CD4-positive, alpha-beta T cell treated with Interleukin-4 for 4 hours (primary cell): ENCODE data around the gene FXYD6.
"Not testable (repeated sequence)": the region's sequence is repeated elsewhere in the genome, so short reads cannot be mapped to it uniquely, and the experiment has no call there.

Source experiments
- DNase-seq: peaks from one replicate; pipeline ENCODE4 v3.0.0-alpha.2; 2020

Gene FXYD6, protein sequence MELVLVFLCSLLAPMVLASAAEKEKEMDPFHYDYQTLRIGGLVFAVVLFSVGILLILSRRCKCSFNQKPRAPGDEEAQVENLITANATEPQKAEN

DNA sequence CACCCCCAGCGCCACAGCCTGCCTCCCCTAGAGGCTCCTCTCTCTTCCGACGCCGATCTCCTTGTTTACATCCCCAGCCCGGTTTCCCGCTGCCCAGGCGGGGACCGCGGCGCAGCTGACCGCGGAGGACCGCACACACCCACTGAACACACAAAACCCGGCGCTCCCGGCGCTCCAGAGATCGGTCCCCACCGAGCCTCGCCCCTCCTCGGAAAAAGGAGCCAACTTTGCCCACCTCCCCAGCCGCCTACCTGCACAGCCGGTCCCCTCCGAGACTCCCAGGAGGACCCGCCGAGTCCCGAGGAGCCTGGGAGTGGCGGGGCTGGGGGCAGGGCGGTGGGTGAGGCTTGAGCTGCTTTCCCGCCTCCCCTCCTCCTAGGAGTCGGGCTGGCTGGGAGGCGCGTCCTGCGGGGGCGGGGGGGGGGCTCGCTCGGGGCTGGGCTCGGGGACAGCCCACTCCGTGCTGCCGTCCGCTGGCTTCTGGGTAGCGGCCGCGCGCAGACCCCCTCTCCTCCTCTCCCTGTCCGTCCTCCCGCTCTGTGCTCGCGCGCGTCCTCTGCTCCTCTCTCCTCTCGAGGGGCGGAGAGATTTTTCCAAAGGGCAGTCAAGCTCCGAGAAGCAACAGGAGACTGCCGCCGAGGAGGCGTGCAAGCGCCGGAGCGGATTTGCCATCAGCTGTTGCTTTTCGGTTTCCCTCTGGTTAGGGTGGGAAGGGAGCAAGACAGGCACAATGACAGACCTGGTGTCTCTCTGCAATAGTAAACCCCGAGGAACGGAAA, at the start of gene FXYD6:
FXYD6 (minus strand) TSS at position 318 of the 779 bp plus-strand sequence. CDS start 33,882 bp downstream, outside the sequence.
- no peak for DNase-seq

DNA sequence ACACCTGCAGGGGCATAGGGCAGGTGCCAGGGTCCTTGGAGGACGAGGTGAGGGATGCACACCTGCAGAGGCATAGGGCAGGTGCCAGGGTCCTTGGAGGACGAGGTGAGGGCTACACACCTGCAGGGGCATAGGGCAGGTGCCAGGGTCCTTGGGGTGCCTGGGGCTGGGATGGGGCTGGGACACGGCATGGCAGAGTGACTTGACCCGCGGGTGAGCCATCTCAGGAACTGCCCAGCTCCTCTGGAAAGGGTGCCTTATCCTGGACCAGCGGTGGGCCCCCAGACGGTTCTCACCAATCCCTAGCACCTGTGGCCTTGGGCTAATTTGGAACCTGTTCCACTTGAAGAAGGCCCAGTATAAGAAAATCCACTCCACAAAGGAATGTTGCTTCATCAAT, 49.7 kb upstream of the FXYD6 start:
- not testable (repeated sequence) for DNase-seq

DNA sequence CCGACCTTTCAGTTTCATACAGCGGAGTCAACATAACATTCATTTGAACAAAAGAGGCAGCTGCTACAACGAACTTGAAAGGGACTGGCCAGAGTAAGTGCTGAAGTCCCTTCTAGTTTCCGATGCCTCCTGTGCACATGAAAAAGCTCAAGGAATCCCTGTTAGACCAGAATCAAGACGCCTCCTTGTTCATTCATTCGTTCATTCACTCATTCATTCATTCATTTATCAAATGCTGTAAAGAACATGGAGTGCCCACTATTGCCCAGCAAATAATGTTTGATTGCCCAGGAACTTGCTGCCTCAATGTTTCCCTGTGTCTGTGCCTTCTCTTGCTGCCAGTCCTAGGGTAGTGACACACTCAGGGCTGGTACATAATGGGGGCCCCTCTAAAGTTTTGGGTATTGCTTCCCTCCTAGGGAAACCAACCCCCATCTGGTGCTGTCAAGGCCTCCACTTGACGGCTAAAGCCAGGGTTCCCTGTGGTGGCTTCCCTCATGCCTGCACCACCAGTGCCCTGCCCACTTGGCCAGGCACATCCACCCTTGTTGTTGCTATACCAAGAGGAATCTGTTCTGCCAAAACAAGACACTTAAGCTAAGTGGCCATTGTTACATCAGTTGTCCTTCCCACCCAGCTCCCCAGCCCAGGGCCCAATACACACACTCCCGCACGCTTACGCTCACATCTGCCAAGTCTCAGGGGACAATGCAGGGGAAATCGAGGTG, 48.9 kb upstream of the FXYD6 start:
- no peak for DNase-seq

DNA sequence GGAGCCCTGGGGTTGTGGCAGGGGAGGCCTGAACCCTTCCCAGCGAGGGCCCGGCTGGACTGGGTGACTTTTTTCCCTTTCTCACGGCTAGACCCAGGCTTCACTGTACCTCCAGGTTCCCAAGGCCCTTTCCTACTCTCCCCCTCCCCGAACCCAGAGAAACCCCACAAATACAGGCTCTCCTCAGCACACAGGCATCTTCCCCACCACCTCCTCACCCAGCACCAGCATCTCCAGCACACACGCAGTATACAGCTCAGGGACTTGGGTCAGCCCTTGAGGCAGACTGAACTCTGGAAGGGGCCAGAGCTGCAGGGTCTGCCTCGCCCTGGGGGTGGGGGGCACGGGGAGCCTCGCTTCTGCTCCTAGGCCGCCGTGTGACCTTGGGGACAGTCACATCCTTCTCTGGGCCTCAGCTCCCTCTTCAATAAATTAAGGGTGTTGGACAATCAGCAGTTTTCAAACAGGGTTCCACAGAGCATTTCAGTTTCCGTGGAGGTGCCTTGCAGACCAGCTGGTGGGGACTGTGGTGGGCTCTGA, 48.2 kb upstream of the FXYD6 start:
- DNase-seq = no peak

DNA sequence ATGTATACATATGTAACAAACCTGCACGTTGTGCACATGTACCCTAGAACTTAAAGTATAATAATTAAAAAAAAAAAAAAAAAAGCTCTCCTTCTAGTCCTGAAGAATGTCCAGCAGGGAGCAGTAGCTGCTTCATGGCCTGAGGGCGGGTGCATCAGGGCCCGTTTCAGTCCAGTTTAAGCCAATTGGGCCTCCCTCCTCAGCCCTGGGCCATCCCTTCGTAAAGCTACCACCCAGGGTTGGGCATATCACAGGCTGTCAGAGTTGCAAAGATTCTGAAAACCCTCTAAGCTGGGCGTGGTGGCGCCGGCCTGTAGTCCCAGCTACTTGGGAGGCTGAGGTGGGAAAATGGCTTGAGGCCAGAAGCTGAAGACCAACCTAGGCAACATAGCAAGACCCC, 47.3 kb upstream of the FXYD6 start:
- no peak for DNase-seq

DNA sequence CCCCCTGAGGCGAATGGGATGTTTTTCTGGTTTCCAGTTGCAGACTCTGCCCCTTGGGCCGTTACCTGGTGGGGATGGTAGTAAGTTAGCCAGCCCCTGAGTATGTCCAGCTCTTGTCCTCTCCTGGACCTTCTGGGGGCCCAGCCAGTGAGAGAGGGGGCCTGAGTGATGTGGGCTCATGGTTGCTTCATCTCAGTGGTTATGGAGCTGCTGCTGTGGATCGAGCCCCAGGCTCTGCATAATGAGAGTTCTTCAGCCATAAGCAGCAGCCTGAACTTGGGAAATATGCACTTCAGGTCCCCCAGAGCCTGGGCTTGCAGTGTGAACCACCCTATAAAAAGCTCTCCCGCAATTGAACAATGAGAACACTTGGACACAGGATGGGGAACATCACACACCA, 46.8 kb upstream of the FXYD6 start:
- no peak for DNase-seq

DNA sequence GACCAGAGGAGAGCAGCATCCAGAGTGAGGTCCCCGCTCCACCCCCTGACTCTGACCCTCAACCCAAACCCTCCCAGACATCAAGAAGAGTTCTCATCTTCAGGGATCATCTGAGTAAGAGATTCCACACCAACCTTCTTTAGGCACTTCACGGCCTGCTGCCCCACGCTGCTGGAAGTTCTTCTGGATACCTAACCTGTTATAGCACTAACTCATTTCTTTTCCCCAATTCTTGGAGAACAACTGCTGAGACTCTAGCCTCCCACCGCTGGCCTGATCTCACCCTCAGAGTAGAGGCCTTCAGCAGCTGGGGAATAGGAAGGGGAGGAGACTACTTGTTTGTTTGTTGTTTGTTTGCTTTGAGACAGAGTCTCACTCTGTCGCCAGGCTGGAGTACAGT, 45.4 kb upstream of the FXYD6 start:
- no peak for DNase-seq

DNA sequence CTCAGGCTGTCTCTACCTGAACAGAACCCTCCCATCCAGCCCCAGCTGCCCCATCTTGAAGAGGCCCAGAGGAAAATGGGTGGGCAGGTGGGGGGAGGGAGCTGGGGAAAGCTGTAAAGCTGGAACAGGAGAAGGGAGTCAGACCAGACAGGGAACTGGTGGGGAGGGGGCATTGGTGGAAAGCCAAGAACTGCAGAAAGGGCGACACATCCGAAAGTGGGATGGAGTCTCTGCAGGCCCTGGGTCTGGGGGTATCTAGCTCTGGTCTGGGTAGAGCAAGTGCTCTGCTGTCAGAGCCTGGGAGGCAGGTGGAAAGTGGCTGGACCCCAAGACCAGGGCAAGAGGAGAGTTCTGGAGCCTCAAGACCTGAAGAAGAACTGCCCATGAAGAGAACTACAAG, 45.0 kb upstream of the FXYD6 start:
- DNase-seq = no peak

DNA sequence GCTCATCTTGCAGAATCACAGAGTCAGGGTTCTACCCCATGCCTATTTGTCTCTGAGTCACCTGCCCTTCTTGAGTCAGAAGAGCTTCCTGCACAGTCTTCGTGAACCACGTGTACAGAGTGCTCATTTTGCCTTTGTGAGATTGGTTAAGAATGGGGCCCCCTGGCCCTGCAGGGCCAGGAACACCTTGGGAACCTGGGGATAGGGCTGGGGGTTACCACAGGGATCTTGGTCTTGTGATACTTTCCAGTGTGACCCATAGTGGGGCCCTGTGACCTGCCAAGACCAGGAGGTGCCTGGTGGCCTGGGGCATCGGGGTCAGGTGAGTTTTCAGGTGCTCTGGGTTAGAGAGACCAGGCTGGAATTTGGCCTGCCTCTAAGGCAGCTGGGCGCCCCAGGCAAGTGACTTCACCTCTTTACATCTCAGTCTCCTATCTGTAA, 43.3 kb upstream of the FXYD6 start:
- DNase-seq = no peak

DNA sequence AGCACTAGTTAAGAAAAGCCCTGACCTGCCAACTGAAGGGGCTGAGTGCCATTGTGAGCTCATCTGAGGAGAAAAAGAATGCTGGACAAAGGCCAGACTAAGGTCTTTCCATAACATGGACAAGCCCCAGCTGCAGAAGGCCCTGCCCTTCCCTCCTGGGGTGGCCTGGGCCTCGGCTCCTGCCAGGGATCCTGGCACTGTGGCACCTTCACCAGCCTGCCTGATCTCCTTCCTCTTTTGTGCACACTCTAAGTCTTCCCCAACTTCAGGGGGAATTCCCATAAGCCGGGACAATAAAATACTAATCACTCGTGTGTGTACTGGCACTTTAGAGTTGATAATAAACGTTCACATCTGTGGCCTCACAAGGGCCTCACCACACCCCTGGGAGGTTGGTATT, 42.9 kb upstream of the FXYD6 start:
- DNase-seq = no peak

DNA sequence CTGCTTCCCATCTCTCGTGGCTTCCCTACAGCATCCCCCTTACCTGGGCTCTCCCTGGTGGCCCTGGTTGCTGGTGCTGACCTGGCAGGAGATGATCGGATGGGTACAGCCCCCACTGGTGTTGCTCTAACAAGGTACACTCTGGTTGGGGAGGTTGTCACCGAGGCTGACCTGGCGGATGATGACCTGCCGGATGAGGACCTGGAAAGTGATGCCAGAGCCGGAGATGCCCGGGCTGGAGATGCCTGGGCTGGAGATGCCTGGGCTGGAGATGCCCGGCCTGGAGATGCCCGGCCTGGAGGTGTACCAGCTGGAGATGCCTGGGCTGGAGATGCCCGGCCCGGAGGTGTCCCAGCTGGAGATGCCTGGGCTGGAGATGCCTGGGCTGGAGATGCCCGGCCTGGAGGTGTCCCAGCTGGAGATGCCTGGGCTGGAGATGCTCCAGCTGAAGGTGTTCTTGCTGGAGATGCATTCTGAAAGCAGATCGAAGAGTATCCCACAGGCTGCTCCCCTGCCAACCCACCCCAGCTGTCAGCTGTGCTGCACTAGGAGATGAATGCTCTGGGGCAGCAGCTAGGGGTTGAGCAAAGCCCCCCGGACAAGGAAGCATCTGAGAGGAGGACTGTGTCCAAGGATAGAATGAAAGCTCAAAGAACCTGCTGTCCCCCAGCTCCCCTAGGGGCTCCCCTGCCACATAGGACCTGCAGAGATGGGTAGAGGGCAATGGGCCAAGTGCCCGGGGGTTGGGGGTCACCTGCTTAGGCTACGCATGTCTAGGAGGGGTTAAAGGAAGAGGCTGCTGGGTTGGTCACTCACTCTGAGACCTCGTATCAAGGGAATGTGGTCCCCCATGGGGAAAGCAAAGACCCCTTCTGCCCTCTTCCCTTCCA, 42.2 kb upstream of the FXYD6 start:
- DNase-seq = no peak

DNA sequence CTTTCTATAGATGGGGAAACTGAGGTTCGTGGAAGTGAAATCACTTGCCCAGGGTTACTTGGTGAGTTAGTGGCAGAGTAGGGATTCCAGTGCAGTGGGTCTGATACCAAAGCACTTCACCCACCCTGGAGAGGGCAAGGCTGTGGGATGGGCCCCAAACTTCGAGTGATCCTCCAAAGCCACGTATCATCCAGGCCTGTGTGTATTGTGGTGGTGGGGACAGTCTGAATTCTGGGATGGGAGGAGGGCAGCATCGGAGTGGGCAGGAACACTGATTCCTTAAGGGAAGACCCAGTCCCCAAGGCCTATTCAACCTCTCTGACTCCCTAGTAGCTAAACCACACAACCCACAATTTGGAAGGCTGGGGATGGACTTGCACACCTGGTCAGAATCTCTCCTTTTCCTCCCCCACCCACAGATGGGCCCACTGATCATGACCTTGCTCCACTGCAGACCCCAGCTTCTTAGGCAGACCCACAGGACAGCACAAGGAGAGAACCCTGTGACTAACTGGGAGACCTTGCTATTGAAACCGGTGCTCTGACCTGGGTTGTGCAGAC, 41.2 kb upstream of the FXYD6 start:
- no peak for DNase-seq

DNA sequence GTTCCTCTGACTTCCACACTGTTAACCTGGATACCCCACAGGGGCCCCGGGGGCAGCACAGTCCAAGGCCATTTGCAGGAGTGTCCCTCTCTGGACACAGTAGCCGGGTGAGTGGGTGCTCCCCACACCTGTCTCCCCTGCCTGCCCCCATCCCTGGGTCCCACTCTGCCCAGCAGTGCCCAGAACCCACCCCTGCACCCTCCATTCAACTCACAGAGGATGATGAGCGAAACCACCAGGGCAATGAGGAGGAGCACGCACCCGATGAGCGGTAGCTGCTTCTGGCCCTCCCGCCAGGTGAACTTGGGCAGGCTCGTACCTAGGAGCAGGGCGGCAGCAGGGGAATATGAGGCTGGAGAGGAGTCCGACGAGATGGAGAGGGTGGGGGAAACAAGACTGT, 40.5 kb upstream of the FXYD6 start:
- DNase-seq = no peak

DNA sequence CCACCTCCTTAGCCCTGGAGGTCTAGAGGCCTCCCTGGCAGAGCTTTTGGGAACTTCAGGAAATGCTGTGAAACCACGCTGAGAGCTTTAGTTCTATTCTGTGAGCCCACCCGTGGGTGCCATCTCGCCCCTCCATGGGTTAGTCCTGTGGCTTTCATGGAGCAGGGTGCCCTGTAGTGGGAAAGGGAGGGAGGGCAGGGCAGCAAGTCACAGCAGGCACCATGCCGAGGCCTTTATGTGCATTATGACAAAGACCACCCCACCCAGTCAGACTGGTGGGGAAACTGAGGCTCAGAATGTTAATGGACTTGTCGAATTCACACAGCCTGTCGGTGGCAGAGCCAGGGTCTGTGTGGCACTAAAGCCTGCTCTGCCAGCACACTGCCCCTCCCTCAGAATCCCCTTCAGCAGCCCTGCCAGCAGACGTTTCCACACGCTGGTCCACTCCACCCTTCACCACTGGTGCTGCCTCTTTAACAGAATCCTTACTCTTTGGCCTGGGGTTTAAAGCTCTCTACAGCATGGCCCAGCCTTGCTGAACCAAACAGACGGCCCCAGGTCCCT, 39.3 kb upstream of the FXYD6 start:
- no peak for DNase-seq

DNA sequence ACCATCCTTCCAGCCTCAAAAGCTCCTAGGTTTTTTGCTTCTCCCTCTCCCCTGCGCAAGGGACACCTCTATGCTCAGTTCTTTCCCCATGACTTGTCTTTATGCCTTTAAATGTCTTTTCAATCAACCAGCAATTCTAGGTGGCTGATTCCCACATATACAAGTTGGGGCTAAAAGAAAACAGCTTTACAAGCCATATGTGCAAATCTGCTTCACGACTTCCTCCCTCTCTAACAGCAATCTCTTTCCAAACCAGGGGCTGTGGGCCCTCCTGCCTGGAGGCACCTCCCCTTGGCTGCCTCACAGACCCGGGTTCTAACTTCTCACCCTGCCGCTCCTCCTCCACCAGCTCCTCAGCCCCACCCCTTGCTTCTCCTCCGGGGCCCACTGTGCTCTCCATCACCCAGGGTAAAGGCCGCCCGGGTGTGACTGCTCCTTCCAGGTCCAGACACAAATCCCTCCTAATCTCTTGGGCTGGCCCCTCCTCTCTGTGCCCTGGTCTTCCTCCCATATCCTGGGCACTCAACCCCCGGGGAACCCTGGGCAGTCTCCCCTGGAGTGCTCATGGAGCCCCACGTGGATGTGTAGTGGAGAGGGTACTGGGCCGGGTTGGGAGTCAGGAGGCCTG, 38.6 kb upstream of the FXYD6 start:
- DNase-seq = no peak

DNA sequence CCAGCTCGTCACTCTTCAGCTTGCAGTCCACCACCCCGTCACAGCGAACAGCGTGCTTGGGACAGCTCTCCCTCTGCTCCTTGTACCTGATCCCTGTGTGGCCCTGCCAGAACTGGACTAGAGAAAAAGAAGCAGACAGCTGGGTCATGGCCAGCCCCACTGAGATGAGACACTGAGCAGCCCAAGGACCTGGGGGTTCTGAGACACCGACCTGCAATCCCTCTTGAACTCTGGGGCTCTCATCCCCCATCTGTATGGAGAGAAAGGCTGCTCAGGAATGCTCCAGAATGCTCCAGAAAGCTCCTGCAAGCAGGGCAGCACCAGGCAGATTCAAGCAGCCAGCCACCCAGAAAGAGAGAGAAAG, 37.9 kb upstream of the FXYD6 start:
- no peak for DNase-seq

DNA sequence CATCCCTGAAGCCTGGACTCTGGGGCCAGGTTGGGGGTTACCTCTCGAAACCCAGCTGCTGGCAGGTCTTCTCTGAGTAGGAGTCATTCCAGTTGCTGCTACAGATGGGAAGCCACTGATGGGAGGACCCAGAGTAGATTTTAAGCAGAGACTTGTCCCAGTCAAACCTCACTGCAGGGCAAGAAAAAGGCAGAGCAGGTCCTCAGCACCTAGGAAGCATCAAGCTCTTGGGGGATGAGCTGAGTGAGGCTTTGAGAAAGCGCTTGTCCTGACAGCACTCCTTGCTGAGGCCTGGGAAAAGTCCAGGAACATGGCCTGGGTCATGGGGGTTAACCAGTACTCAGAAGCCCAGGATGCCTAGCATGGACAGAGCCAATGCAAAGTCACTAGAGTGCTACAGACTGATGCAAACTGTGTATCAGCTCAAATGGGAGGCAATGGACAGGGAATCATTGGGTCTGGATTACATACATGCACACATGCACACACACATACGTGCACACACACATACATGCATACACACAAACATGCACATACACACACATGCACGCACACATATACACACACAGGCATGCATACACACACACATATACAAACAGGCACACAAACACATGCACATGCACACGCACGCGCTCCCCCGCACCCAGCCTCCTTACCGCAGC, 37.4 kb upstream of the FXYD6 start:
- no peak for DNase-seq

DNA sequence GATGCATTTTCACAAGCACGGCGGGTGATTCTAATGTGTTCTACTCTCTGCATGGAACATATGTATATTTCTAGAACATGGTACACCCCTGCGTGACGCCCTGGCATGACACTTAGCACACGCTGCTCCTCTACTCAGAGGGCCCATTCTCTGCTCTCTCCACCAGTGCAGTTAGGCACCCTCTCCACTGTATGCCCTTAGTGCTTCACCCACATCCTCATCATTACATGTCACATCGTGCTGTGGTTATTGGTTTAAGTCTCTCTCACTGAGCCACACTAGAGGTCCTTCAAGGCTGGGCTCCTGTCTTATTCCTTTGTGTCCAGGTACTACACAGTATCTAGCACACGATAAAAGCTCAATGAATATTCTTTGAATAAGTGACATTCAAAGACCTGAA, 36.0 kb upstream of the FXYD6 start:
- DNase-seq = no peak

DNA sequence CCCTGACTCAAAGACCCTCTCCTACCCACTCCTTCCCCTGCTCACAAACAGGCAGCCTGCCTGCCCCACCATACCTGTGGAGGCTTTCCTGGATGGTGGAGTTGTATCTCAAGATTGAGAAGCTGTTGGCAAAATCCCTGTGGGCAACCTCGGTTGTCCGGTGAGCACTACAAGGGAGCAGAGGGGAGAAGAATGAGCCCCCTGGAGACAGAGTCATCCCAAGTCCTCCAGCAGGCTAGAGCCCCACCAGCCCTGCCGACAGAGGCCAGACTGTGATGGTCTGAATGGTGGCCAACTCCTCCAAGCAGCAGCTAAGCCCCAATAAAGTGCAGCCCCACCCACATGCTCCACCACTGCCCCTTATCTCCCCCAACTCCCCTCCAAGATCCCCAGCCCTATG, 35.2 kb upstream of the FXYD6 start:
- no peak for DNase-seq

DNA sequence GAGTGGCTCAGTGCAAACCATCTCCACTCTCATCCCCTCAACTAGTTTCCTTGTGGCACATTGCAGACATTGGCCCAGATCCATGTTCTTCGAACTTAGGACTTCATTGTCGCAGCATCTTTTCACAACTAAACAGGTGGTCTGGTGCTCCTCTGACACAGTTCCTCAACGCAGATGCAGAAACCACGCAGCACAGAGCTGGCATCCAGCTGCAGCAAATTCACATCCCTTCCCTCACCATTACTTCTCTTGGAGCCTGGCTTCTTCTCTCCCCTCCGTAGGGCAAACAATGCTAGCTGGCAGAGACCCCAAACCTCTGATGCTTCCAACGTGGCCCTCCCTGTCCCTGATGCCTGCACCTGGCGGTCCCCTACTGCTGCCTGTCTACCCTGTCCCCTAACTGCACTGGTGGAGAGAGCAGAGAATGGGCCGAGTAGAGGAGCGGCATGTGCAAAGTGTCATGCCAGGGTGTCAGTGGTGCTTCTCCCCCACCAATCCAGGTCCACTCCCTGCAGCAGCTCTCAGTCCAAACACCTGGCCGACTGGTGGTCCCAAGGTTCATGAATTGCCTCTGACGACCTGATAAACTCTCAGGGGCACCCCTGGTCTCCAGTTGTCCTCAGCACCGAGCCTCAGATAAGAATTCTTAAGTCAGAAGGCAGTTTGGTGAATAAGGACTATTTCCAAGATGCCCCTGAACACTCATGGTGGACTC, 34.6 kb upstream of the FXYD6 start:
- DNase-seq = no peak

DNA sequence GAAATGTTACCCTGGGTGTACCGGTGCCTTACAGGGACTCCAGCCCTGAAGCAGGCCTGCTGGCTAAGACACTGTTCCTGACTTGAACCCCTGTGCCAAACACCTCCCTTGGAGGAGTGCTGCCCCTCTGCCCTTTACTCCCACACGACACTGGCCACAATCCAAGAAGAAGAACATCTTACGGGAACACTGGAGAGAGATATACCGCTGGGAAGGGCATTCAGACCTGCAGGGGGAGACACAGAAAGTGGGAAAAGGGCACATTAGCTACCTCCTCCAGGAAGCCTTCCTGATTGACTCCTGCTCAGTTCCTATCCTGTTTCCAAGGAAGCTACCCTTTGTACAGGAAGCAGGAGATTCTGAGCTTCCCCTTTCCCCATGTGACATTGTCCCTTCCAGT, 34.1 kb upstream of the FXYD6 start:
- no peak for DNase-seq
